HG02973 (cell line): ENCODE data around the gene C10orf67.
"Not testable (repeated sequence)": the region's sequence is repeated elsewhere in the genome, so short reads cannot be mapped to it uniquely, and the experiment has no call there.

ENCODE experiments used
- ATAC-seq: cut with Tn5 transposase; IDR thresholded peaks from one replicate; pipeline ENCODE4 v1.9.1; 2021; ENCODE audit warnings: moderate library complexity; ENCODE audit not compliant: unreplicated experiment

The C10orf67 gene

GRCh38 chr10:23281044-23281433 lies 63.6 kb downstream of the C10orf67 start:
- ATAC-seq: no peak

- no peak for ATAC-seq
Measured at GRCh38 chr10:23280419-23281043, 64.1 kb downstream of the C10orf67 start.

- no peak for ATAC-seq
Measured at GRCh38 chr10:23275355-23275754, 69.2 kb downstream of the C10orf67 start.

- ATAC-seq: not testable (repeated sequence)
Measured at GRCh38 chr10:23274179-23274578, 70.4 kb downstream of the C10orf67 start.

GRCh38 chr10:23270531-23270930 lies 74.1 kb downstream of the C10orf67 start:
- no peak for ATAC-seq

GRCh38 chr10:23263441-23264164 lies 81.0 kb downstream of the C10orf67 start:
- ATAC-seq: no peak

- ATAC-seq: no peak
Measured at GRCh38 chr10:23262928-23263327, 81.7 kb downstream of the C10orf67 start.

GRCh38 chr10:23258516-23258915 lies 86.1 kb downstream of the C10orf67 start:
- ATAC-seq: no peak

- no peak for ATAC-seq
Measured at GRCh38 chr10:23253780-23254179, 90.8 kb downstream of the C10orf67 start.

- not testable (repeated sequence) for ATAC-seq
Measured at GRCh38 chr10:23252859-23253258, 91.7 kb downstream of the C10orf67 start.

GRCh38 chr10:23241779-23242178 lies 102.8 kb downstream of the C10orf67 start:
- ATAC-seq: not testable (repeated sequence)

GRCh38 chr10:23238015-23238414 lies 106.6 kb downstream of the C10orf67 start:
- ATAC-seq: no peak

- ATAC-seq: no peak
Measured at GRCh38 chr10:23230582-23230981, 114.0 kb downstream of the C10orf67 start.

GRCh38 chr10:23217471-23217870 lies 127.1 kb downstream of the C10orf67 start:
- no peak for ATAC-seq

GRCh38 chr10:23205972-23206642 lies 138.5 kb downstream of the C10orf67 start:
- ATAC-seq: no peak

GRCh38 chr10:23204773-23205172 lies 139.8 kb downstream of the C10orf67 start:
- ATAC-seq: no peak

- no peak for ATAC-seq
Measured at GRCh38 chr10:23203369-23204325, 140.9 kb downstream of the C10orf67 start.

- no peak for ATAC-seq
Measured at GRCh38 chr10:23202779-23203178, 141.8 kb downstream of the C10orf67 start.

GRCh38 chr10:23201837-23202236 lies 142.8 kb downstream of the C10orf67 start:
- no peak for ATAC-seq

GRCh38 chr10:23200997-23201652 lies 143.5 kb downstream of the C10orf67 start:
- no peak for ATAC-seq
